T-helper 22 cell (primary cell): ENCODE results near the gene VKORC1L1.
"Not testable (repeated sequence)": the region's sequence is repeated elsewhere in the genome, so short reads cannot be mapped to it uniquely, and the experiment has no call there.

Experiments
- DNase-seq: peaks from one replicate; pipeline ENCODE4 v3.0.0-alpha.2; 2020; ENCODE audit warnings: low read depth

Gene VKORC1L1

GRCh38 chr7:65872776-65873581, at the start of gene VKORC1L1:
Gene VKORC1L1 (plus strand): TSS chr7:65873074. CDS start chr7:65873372, 298 bp downstream.
- DNase-seq, result peak; percentile 90

DNA sequence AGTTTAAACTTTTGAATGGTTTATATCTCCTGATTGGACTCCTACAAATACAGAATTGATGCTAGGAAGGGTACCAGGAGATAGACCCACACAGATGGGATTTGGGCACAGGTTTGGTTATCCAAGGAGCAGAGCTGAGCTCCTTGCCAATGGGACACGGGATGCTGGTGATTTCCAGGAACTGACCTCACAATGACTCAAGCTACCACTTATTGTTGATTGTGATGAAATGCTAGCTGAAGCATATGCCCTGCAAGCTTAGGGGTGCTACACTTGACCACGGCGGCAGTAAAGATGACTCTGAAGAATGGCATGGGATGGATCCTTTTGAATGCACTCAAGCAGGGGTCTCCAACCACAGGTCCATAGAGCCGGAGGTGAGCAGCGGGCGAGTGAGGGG, 45.5 kb upstream of the VKORC1L1 start:
- no peak for DNase-seq

GRCh38 chr7:65832281-65832680, 40.6 kb upstream of the VKORC1L1 start:
- DNase-seq, result no peak

- DNase-seq, result not testable (repeated sequence)
Measured at GRCh38 chr7:65836684-65837083, 36.2 kb upstream of the VKORC1L1 start.

DNA sequence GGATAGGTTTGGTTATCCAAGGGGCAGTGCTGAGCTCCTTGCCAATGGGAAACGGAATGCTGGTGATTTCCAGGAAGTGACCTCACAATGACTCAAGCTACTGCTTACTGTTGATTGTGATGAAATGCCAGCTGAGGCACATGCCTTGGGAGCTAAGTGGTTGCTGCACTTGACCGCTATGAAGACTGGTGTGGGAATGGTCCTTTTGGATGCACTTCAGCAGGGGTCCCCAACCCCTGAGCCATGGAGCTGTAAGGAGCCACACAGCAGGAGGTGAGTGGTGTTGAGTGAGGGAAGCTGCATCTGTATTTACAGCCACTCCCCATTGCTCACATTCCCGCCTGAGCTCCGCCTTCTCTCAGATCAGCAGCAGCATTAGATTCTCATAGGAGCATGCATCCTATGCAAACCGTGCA, 35.3 kb upstream of the VKORC1L1 start:
- DNase-seq, result not testable (repeated sequence)

- no peak for DNase-seq
Measured at GRCh38 chr7:65839846-65840245, 33.0 kb upstream of the VKORC1L1 start.

- DNase-seq, result no peak
Measured at GRCh38 chr7:65840446-65840845, 32.4 kb upstream of the VKORC1L1 start.

GRCh38 chr7:65843616-65844015, 29.3 kb upstream of the VKORC1L1 start:
- not testable (repeated sequence) for DNase-seq

DNA sequence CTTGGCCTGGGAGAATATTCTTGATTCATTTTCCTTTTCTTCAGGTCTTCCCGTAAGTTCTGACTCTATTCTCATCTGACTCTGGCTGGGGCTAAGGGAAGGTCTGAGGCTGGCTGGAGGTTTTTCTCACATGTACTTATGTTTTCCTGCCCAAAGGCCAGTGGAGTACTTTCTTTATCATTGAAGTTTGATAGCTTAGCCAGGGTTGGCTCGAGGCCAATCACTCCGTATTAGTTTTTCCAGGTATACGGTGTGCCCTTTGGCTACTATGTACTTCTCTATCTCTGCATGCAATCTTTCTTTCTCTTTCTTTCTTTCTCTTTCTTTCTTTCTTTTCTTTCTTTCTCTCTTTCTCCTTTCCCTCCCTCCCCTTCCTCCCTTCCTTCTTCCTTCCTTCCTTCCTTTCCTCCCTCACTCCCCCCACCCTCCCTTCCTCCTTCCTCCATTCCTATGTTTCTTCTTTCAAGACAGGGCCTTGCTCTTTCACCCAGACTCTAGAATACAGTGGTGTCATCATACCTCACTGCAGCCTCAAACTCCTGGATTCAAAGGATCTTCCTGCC, 26.8 kb upstream of the VKORC1L1 start:
- DNase-seq, result no peak

GRCh38 chr7:65853426-65853825, 19.4 kb upstream of the VKORC1L1 start:
- DNase-seq, result not testable (repeated sequence)

- DNase-seq, result not testable (repeated sequence)
Measured at GRCh38 chr7:65853892-65854291, 19.0 kb upstream of the VKORC1L1 start.

- not testable (repeated sequence) for DNase-seq
Measured at GRCh38 chr7:65857321-65857894, 15.5 kb upstream of the VKORC1L1 start.

GRCh38 chr7:65858660-65859059, 14.2 kb upstream of the VKORC1L1 start:
- not testable (repeated sequence) for DNase-seq

- not testable (repeated sequence) for DNase-seq
Measured at GRCh38 chr7:65866244-65866643, 6.6 kb upstream of the VKORC1L1 start.

- not testable (repeated sequence) for DNase-seq
Measured at GRCh38 chr7:65867681-65868080, 5.2 kb upstream of the VKORC1L1 start.

DNA sequence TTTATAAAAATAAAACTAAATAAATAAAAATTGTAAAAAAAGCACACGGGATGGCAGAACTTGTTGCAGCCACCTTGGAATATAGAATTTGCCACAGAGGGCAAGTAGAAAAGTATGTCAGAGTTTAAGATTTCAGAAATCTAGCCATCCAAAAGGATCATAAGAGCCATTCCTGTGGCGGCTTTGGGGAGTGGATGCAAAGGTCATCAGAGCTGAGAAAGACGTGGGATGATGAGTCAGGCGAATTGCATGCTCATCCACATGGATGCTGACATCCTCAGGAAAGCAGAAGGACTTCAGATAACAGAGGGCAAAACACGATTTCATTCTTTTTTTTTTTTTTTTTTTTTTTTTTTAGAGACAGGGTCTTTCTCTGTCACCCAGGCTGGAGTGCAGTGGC, 3.6 kb upstream of the VKORC1L1 start:
- not testable (repeated sequence) for DNase-seq

DNA sequence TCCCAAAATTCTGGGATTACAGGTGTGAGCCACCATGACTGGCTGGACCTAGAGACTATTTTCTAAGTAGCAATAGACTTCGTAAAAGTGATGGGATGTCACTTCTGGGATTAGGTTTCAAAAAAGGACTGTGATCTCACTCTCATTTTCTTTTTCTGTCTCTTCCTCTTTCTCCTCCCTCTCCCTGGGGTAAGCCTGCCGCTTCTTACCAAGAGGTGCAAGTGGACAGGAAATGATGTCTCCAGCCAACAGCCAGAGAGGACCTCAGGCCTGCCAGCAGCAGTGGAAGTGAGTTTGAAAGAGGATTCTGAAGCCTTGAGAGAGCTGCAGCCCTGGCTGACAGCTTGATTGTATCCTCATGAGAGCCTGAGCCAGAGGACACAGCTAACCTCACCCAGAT, 1.4 kb upstream of the VKORC1L1 start:
- not testable (repeated sequence) for DNase-seq

DNA sequence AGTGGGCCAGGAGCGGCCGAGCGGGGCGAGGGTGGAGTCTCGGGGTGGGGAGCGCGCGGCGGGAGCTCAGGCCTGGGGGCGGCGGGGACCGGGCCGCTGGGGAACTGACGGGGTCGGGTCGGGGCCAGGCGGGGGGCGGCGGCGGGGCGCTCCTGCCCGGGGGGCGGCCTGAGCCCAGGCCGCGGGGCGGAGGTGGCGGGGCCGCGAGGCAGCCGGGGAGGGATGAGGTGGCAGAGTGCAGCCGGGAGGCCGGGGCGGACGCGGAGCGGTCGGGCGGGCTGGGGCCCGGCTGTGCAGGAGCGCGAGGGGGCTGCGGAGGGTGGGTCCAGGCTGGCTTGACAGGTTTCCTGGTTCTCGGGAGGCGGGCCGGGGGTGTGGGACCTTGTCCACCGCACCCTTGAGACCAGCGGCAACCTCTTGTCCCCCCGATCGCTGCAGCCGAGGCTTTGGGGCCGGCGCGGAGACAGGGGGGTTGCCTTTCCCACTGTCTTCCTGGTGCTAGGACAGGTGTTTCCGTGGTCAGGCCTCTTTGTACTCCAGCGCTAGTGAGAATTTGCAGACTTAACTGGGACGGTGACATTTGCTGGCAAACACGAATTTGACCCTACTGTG, 814 bp downstream of the VKORC1L1 start:
- DNase-seq, result peak; percentile 7

DNA sequence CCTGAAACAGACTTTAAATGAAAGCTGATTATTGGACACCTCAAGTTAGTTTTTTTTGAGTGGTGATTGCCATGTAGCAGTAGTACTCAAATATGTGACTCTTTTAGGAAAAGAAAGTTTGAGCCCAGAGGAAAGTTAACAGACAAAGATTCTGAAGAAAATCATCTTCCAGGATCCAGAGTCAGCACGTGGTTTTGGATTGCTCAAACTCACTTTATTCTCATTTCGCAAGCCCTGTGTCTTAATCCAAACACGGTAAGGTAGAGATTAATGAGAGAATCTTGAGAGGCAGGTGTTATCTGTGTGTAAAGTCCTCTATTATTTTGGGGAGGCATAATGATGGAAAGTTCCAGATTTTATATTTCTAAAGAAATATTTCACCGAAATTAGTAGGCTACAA, 2.8 kb downstream of the VKORC1L1 start:
- DNase-seq, result not testable (repeated sequence)

DNA sequence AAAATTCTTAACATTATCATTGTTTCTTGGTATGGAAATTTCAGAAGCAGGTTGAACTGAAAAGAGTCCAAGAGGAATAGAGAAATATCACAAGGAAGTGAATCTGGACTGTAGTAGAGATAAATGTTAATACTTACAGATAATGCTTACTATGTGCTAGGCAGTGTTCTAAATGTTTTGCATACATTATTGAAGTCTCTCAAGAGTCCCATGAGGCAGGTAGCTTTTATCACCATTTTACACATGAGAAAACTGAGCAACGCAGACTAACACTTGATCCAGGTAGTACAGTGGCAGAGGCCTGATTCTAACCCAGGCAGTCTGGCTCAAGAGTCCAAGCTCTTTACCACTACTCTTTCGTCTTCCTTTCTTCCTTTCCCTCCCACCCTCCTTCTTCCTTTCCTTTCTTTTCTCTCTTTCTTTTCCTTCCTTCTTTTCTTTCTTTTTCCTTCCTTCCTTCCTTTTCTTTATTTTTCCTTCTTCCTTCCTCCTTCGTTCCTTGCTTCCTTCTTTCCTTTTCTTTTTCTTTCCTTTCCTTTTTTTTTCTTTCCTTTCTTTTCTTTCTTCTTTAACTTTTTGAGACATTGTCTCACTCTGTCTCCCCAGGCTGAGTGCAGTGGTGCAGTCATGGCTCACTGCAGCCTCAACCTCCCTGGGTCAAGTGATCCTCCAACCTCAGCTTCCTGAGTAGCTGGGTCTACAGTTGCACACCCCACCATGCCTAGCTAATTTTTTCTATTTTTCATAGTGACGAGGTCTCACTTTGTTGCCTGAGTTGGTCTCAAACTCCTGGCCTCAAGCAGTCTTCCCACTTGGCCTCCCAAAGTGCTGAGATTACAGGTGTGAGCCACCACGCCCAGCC, 6.6 kb downstream of the VKORC1L1 start:
- not testable (repeated sequence) for DNase-seq

- DNase-seq, result not testable (repeated sequence)
Measured at GRCh38 chr7:65880242-65880641, 7.4 kb downstream of the VKORC1L1 start.

DNA sequence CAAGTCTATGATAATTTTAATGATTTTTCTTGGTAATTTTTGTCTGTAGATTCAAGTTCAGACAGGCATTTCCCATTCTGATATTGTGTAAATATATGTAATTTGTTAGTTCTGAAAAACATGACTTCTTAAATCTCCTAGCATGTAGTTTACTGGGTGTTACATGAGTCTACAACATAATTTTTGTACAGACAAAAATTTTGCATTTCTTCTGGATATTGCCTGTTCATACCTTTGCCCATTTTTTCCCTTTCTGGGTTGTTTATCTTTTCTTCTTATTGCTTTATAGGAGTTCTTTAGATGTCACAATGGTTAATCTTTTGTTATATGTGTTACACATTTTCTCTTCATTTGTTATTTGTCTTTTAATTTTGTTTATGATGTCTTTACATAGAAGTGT, 12.1 kb downstream of the VKORC1L1 start:
- not testable (repeated sequence) for DNase-seq
